Caco-2 (cell line): ENCODE measurements around the gene CTLA4. TPM values are rescaled to one million over a fixed set of nuclear protein-coding genes. Genes with fewer than 3 reads are reported as not detected.
"Not testable (repeated sequence)": the region's sequence is repeated elsewhere in the genome, so short reads cannot be mapped to it uniquely, and the experiment has no call there.

Experiments
- BruUV-seq: library from RNA; stranded (reverse); fragments of 400-500 nt; replicated peaks from 2 replicates; lab custom pipeline; 2021; lab: Mats Ljungman, UMichigan
- CTCF ChIA-PET: fragments of 300-600 bp; sonication (Branson Sonifier 250); formaldehyde crosslinking; loops from one replicate; lab custom pipeline; 2022; ENCODE audit warnings: antibody characterized with exemption; lab: Charles Lee
- POLR2A ChIA-PET: fragments of 300-600 bp; sonication (Branson Sonifier 250); formaldehyde crosslinking; loops from one replicate; lab custom pipeline; 2022; ENCODE audit warnings: antibody characterized with exemption; lab: Charles Lee
- DNase-seq, 2 experiments: peaks; one replicate each; pipeline versions ENCODE4 v3.0.0 to v3.0.0-alpha.2; 2020 to 2022
- H3K27me3 ChIP-seq: replicated peaks from 2 replicates; pipeline ENCODE4 v1.6.0; 2011; ENCODE audit warnings: low read length; ENCODE audit not compliant: control insufficient read depth, insufficient read depth
- H3K36me3 ChIP-seq: 2 replicates; pipeline ENCODE4 v1.5.1; 2011; ENCODE audit warnings: low read length; ENCODE audit not compliant: control insufficient read depth, insufficient read depth
- H3K4me1 ChIP-seq: fragments of 250-450 bp; sonication (Bioruptor Pico); 2 replicates; pipeline ENCODE4 v1.5.1; 2020; ENCODE audit warnings: mild to moderate bottlenecking
- H3K4me3 ChIP-seq: 2 replicates; pipeline ENCODE4 v1.5.1; 2011; ENCODE audit warnings: low read depth, mild to moderate bottlenecking, control low read depth, low read length
- H3K9me3 ChIP-seq: fragments of 250-450 bp; sonication (Bioruptor Pico); 2 replicates; pipeline ENCODE4 v1.5.1; 2020; ENCODE audit warnings: mild to moderate bottlenecking, moderate library complexity
- H3K27ac Mint-ChIP-seq: one replicate; pipeline ENCODE4 v1.8.0; 2022; ENCODE audit warnings: mixed read lengths; ENCODE audit not compliant: unreplicated experiment
- H3K27me3 Mint-ChIP-seq: one replicate; pipeline ENCODE4 v1.8.0; 2022; ENCODE audit warnings: mixed read lengths; ENCODE audit not compliant: insufficient read depth, unreplicated experiment
- H3K36me3 Mint-ChIP-seq: one replicate; pipeline ENCODE4 v1.8.0; 2022; ENCODE audit warnings: mild to moderate bottlenecking, mixed read lengths; ENCODE audit not compliant: insufficient read depth, unreplicated experiment
- H3K4me1 Mint-ChIP-seq: one replicate; pipeline ENCODE4 v1.8.0; 2022; ENCODE audit warnings: low read depth, mixed read lengths; ENCODE audit not compliant: unreplicated experiment
- H3K4me3 Mint-ChIP-seq: one replicate; pipeline ENCODE4 v1.8.0; 2022; ENCODE audit warnings: mild to moderate bottlenecking, moderate library complexity, mixed read lengths; ENCODE audit not compliant: unreplicated experiment
- H3K9me3 Mint-ChIP-seq: one replicate; pipeline ENCODE4 v1.8.0; 2022; ENCODE audit warnings: mixed read lengths; ENCODE audit not compliant: unreplicated experiment
- CTCF ChIP-seq, 2 experiments: fragments of 200-600 bp in 1 of 2; IDR thresholded peaks; 1 replicate in 1 of 2; 2 replicates in 1 of 2; pipeline versions ENCODE4 v1.5.1 to v1.8.0; 2011 to 2022; ENCODE audit warnings: antibody characterized with exemption in 1 of 2, control low read depth in 1 of 2, inconsistent platforms in 1 of 2, low read depth in 1 of 2, low read length in 1 of 2, mild to moderate bottlenecking in 1 of 2, moderate library complexity in 1 of 2; ENCODE audit not compliant: insufficient read depth in 1 of 2, severe bottlenecking in 1 of 2, unreplicated experiment in 1 of 2
- intact Hi-C: fragments of 100-400 bp; cut with micrococcal nuclease; formaldehyde crosslinking; loops from one replicate; pipeline ENCODE4 v1.10.0; 2022; ENCODE audit not compliant: unreplicated experiment
- total RNA-seq: library from RNA; stranded (reverse); gene quantifications from 2 replicates; pipeline ENCODE4 v1.2.3, GENCODE V29; 2022

CTLA4 gene
- total RNA-seq, 1 experiment from 2014 or later, result 0.43 TPM

- Histone ChIP-seq H3K4me3 (no peak overlapping the region), H3K9me3 (no peaks in the 10 kb centered on the region), H3K4me1 (no peaks in the 10 kb centered on the region), H3K27me3 (no peaks in the 10 kb centered on the region), H3K36me3 (no peaks in the 10 kb centered on the region)
- CTCF ChIA-PET, result no interaction called here
- Mint-ChIP-seq H3K4me1 (no peaks in the 10 kb centered on the region), H3K27me3 (peaks cover 5% of the 10 kb centered on the region), H3K36me3 (no peaks in the 10 kb centered on the region), H3K9me3 (no peaks in the 10 kb centered on the region), H3K4me3 (no peak overlapping the region), H3K27ac (no peak overlapping the region)
- TF ChIP-seq CTCF (IDR thresholded peaks at IDR 0.05; ENCODE audit: insufficient read depth in 1 of 2, low read depth in 1 of 2, low read length in 1 of 2, severe bottlenecking in 1 of 2, unreplicated experiment in 1 of 2), result no peak
- POLR2A ChIA-PET, result no interaction called here
- DNase-seq, result no peak
- intact Hi-C loops, result no loop called here
- BruUV-seq, result no TSS peak
These were observed 8.8 kb downstream of the CTLA4 start for GRCh38 chr2:203876328-203876727.

- intact Hi-C loops, result no loop called here
- CTCF ChIA-PET, result interaction anchor here (0.7 to 1.0 kb wide), 2 partner anchors 32 to 342 kb away, joined by 3 to 5 read pairs; no protein-coding TSS in a partner anchor
- Mint-ChIP-seq H3K4me1 (no peaks in the 10 kb centered on the region), H3K9me3 (no peaks in the 10 kb centered on the region), H3K4me3 (no peak overlapping the region), H3K27me3 (peaks cover 3% of the 10 kb centered on the region), H3K36me3 (no peaks in the 10 kb centered on the region), H3K27ac (no peak overlapping the region)
- H3K4me1 ChIP-seq, result no peaks in the 10 kb centered on the region
- no peaks in the 10 kb centered on the region for H3K36me3 ChIP-seq
- no peaks in the 10 kb centered on the region for H3K9me3 ChIP-seq
- H3K27me3 ChIP-seq, result no peaks in the 10 kb centered on the region
- no peak for TF ChIP-seq CTCF (IDR thresholded peaks at IDR 0.05; ENCODE audit: insufficient read depth in 1 of 2, low read depth in 1 of 2, low read length in 1 of 2, severe bottlenecking in 1 of 2, unreplicated experiment in 1 of 2)
- POLR2A ChIA-PET, result no interaction called here
- no TSS peak for BruUV-seq
- DNase-seq, result no peak
- no peak overlapping the region for H3K4me3 ChIP-seq
These were observed 10.5 kb downstream of the CTLA4 start for GRCh38 chr2:203878063-203878462.

DNA sequence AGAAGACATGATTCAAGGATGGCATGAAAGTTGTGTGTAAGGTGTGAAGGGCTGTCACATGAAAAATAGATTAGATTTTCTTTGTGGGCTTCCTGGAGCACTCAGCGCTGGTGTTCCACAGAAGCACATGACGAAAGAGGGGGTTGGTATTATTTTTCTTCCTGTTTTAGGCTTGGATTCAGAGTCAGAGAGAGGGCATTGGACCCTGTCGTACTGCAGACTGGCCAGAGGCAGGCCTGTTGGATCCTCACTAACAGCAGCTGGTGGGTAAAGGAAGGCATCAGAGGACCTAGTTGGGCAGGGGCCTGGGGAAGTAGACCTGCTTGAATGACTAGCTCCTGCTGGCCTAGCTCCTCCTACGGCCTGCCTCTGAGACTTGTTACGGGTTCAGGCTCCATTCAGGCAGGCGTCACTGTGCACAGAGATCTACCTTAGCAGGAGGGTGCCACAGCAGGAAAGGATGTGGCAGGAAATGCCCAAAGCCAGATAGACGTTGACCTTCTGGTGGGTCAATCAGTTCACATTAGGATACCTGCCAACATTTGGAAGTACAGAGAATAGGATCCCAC lies 13.1 kb downstream of the CTLA4 start:
- Mint-ChIP-seq H3K27me3 (peaks cover 3% of the 10 kb centered on the region), H3K4me3 (no peak overlapping the region), H3K4me1 (no peaks in the 10 kb centered on the region), H3K36me3 (no peaks in the 10 kb centered on the region), H3K9me3 (no peaks in the 10 kb centered on the region), H3K27ac (no peak overlapping the region)
- CTCF ChIA-PET, result no interaction called here
- intact Hi-C loops, result no loop called here
- no peak for DNase-seq
- H3K27me3 ChIP-seq, result no peaks in the 10 kb centered on the region
- POLR2A ChIA-PET, result no interaction called here
- H3K9me3 ChIP-seq, result no peaks in the 10 kb centered on the region
- H3K36me3 ChIP-seq, result no peaks in the 10 kb centered on the region
- no peak for TF ChIP-seq CTCF (IDR thresholded peaks at IDR 0.05; ENCODE audit: insufficient read depth in 1 of 2, low read depth in 1 of 2, low read length in 1 of 2, severe bottlenecking in 1 of 2, unreplicated experiment in 1 of 2)
- H3K4me3 ChIP-seq, result no peak overlapping the region
- H3K4me1 ChIP-seq, result no peaks in the 10 kb centered on the region
- BruUV-seq, result no TSS peak

DNA sequence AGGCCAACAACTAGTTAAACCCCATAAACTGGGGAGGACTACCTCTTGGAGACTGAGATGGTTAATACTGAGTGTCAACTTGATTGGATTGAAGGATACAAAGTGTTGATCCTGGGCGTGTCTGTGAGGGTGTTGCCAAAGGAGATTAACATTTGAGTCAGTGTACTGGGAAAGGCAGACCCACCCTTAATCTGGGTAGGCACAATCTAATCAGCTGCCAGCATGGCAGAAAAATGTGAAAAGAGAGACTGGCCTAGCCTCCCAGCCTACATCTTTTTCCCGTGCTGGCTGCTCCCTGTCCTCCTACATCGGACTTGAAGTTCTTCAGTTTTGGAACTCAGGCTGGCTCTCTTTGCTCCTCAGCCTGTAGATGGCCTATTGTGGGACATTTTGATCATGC lies 13.6 kb downstream of the CTLA4 start:
- intact Hi-C loops, H3K4me3 Mint-ChIP-seq, CTCF ChIA-PET, H3K9me3 Mint-ChIP-seq, H3K36me3 ChIP-seq, H3K4me3 ChIP-seq, H3K36me3 Mint-ChIP-seq, DNase-seq, H3K27me3 ChIP-seq, H3K9me3 ChIP-seq, POLR2A ChIA-PET, H3K4me1 Mint-ChIP-seq, H3K4me1 ChIP-seq, H3K27ac Mint-ChIP-seq, H3K27me3 Mint-ChIP-seq, BruUV-seq: not testable (repeated sequence)
